ENCODE measurements around the gene TFCP2L1.
"Not testable (repeated sequence)": the region's sequence is repeated elsewhere in the genome, so short reads cannot be mapped to it uniquely, and the experiment has no call there.

TFCP2L1 gene

DNA sequence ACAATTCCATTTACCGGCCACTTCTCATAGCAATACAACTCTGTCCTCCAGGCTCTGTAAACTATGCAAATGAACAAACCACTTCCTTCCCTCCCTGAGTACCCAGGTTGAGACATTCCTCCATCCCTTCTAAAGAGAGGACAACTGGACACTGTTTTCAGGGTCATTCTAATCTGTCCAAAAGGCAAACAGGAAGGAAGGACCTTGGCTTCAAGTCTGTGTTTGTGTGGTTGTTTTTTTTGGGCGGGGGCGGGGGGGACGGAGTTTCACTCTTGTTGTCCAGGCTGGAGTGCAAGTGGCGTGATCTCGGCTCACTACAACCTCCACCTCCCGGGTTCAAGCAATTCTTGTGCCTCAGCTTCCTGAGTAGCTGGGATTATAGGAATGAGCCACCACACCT lies 3.3 kb downstream of the TFCP2L1 start:
- no peak overlapping the region for H3K4me3 ChIP-seq (replicated peaks; ENCODE audit: low read depth, low read length)
- TF ChIP-seq CTCF (IDR thresholded peaks at IDR 0.05; ENCODE audit: low read length, missing control alignments) = no peak
- DNase-seq (ENCODE audit: low read depth) = no peak

DNA sequence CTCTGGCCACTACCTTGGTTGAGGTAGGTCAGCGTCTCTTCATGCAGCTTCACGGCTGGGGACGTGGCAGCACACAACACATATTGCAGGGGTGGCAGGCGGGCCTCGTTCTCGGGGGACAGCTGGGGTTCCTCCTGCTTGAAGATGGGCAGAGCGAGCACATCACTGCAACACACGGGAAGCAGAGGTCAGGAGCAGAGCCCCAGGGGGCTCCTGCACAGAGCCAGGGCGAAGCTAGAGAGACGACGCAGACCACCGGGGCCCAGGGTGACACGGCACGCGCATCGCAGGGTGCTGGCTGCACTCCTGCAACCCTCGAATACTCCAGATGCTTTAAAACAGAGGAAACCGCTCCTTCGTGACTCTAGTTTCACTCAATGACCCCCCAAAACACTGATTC lies 3.9 kb downstream of the TFCP2L1 start:
- H3K4me3 ChIP-seq (replicated peaks; ENCODE audit: low read depth, low read length) = no peak overlapping the region
- TF ChIP-seq CTCF (IDR thresholded peaks at IDR 0.05; ENCODE audit: low read length, missing control alignments) = no peak

GRCh38 chr2:121279476-121280220 lies 5.4 kb downstream of the TFCP2L1 start:
- TF ChIP-seq CTCF (IDR thresholded peaks at IDR 0.05; ENCODE audit: low read length, missing control alignments) = no peak
- H3K4me3 ChIP-seq (replicated peaks; ENCODE audit: low read depth, low read length) = no peak overlapping the region
- no peak for DNase-seq (ENCODE audit: low read depth)

More for the DNA sequence above, 3.9 kb downstream of the TFCP2L1 start:
- no peak for DNase-seq (ENCODE audit: low read depth)

- no peak for DNase-seq (ENCODE audit: low read depth)
- TF ChIP-seq CTCF (IDR thresholded peaks at IDR 0.05; ENCODE audit: low read length, missing control alignments) = no peak
- no peak overlapping the region for H3K4me3 ChIP-seq (replicated peaks; ENCODE audit: low read depth, low read length)
These were observed 8.7 kb downstream of the TFCP2L1 start for GRCh38 chr2:121276341-121276740.

GRCh38 chr2:121273116-121273515 lies 11.9 kb downstream of the TFCP2L1 start:
- TF ChIP-seq CTCF (IDR thresholded peaks at IDR 0.05; ENCODE audit: low read length, missing control alignments) = no peak
- H3K4me3 ChIP-seq (replicated peaks; ENCODE audit: low read depth, low read length) = no peak overlapping the region
- no peak for DNase-seq (ENCODE audit: low read depth)

DNA sequence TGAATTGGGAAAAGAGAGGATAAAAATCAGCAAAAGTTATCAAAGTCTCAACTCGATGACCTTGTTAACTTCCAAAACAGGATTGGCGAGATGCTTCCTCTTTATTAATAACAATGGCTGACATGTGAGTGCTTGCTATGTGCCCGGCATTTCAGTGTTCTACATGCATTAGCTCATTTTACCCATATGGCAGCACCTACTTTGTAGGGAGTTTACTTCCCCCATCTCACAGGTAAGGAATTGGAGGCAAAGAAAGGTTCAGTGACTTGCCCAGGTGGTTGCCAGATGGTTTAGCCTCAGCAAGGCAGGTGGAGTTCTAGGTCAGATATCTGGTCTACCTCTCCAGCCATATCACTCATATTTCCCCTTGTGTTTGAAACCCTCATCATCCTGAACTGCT lies 12.4 kb downstream of the TFCP2L1 start:
- H3K4me3 ChIP-seq (replicated peaks; ENCODE audit: low read depth, low read length) = no peak overlapping the region
- no peak for DNase-seq (ENCODE audit: low read depth)
- no peak for TF ChIP-seq CTCF (IDR thresholded peaks at IDR 0.05; ENCODE audit: low read length, missing control alignments)

GRCh38 chr2:121269436-121269835 lies 15.6 kb downstream of the TFCP2L1 start:
- not testable (repeated sequence) for DNase-seq (ENCODE audit: low read depth); H3K4me3 ChIP-seq (replicated peaks; ENCODE audit: low read depth, low read length)
